ENCODE measurements around the gene GRIN1. TPM values are rescaled to one million over a fixed set of nuclear protein-coding genes. Genes with fewer than 3 reads are reported as not detected.

Gene GRIN1
- total RNA-seq, 4 donors from 2014 or later, result not detected

DNA sequence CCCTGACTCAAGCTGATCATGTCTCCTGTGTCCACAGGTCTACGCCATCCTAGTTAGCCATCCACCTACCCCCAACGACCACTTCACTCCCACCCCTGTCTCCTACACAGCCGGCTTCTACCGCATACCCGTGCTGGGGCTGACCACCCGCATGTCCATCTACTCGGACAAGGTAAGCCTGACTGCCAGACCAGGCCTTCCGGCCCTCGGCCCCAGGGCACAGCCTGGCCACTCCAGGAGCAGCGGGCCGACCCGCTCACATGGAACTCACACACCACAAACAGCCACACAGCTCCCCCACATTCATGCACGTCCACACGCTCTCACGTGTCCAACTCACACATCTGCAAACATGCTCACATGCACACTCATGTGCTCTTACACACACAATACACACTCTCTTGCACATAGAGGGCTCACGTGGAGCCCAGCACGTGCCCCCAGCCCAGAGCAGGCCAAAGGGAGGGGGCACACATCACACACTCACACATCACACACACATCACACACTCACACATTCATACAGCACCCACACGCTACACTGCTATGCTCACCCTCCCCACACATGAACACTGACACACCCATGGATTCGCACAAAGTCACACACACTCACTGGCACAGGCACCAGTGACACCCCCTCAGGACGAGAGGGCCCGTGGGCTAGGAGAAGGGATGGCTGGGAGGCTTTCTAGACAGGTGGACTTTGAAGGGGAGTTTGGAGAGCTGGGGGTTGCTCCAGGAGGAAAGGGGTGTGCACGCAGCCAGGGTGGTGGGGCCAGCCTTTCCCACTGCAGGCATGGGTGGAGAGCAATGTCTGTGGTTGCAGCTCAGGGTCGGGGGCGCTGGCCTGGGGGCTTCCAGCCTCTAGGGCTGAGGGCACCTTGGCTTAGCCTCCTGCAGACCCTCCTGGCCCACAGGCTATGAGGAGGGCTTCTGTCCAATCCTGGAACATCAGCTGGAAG, 3.3 kb downstream of the GRIN1 start:
- peaks cover 0 to 22% of the 10 kb centered on the region in 2 donors for H3K27me3 ChIP-seq
- H3K4me3 ChIP-seq, result no peak overlapping the region
- no peaks in the 10 kb centered on the region for H3K9me3 ChIP-seq
- H3K36me3 ChIP-seq, result no peaks in the 10 kb centered on the region
- H3K27ac ChIP-seq, result no peak overlapping the region
- peaks cover 0 to 5% (median 3%) of the 10 kb centered on the region in 4 donors for H3K4me1 ChIP-seq
- DNase-seq, result no peak
- no peak for TF ChIP-seq POLR2A (IDR thresholded peaks at IDR 0.05)
- TF ChIP-seq, protein P1, sequence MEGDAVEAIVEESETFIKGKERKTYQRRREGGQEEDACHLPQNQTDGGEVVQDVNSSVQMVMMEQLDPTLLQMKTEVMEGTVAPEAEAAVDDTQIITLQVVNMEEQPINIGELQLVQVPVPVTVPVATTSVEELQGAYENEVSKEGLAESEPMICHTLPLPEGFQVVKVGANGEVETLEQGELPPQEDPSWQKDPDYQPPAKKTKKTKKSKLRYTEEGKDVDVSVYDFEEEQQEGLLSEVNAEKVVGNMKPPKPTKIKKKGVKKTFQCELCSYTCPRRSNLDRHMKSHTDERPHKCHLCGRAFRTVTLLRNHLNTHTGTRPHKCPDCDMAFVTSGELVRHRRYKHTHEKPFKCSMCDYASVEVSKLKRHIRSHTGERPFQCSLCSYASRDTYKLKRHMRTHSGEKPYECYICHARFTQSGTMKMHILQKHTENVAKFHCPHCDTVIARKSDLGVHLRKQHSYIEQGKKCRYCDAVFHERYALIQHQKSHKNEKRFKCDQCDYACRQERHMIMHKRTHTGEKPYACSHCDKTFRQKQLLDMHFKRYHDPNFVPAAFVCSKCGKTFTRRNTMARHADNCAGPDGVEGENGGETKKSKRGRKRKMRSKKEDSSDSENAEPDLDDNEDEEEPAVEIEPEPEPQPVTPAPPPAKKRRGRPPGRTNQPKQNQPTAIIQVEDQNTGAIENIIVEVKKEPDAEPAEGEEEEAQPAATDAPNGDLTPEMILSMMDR (IDR thresholded peaks at IDR 0.05), result no peak

DNA sequence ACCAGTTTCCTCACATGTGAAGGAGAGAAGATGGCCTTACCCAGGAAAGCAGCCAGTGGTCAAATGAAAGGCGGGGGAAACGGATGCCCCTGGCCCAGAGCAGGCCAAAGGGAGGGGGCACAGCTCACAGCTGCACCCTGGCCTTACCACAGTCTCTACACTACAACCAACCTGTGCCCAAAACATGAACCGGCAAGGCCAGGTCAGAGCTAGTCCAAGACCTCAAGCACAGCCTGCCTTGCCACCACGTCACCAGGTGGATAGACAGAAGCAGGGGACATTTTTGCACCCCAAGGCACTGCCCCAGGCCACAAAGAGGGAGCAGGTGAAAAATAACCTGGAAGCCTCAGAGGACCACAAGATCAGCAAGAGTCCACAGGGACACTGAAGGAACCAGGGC, 4.5 kb downstream of the GRIN1 start:
- Histone ChIP-seq H3K4me1 (peaks cover 0 to 5% (median 3%) of the 10 kb centered on the region in 4 donors), H3K27me3 (peaks cover 0 to 11% of the 10 kb centered on the region in 2 donors), H3K4me3 (no peak overlapping the region), H3K9me3 (no peaks in the 10 kb centered on the region), H3K27ac (no peak overlapping the region), H3K36me3 (no peaks in the 10 kb centered on the region)
- TF ChIP-seq POLR2A (IDR thresholded peaks at IDR 0.05), result no peak
- TF ChIP-seq, protein P1 (IDR thresholded peaks at IDR 0.05), result no peak
- DNase-seq, result no peak

DNA sequence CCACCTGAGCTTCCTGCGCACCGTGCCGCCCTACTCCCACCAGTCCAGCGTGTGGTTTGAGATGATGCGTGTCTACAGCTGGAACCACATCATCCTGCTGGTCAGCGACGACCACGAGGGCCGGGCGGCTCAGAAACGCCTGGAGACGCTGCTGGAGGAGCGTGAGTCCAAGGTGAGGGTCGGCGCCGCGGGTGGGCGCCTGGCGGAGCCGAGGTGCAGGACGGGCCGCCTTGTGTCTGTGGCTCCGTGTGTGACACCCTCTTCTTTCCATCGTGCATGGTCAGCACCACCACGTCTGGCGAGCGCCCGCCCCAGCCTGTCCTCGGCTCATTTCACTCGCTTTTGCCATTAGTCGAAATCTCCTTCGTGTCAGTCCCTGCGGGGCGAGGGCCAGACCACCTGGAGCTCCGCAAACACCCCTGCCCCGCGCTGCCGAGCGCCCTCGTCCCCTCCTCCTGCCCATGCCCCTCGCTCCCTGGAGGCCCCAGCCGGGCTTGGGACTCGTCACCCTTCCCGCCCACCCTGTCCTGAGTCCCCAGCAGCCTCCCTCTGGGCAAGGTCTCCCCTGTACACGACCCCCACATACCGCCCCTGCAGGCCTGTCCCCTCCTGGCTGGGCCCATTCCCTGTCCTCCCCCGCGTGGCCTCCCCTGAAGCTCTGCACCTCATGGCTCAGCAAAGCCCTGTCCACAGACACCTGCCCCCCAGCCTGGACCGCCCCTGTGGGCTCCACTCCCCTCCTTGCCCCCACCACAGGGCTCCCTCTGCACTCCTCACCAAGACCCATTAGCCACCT, 7.0 kb downstream of the GRIN1 start:
- Histone ChIP-seq H3K4me1 (no peaks in the 10 kb centered on the region), H3K9me3 (no peaks in the 10 kb centered on the region), H3K27me3 (peaks cover 0 to 3% of the 10 kb centered on the region in 2 donors), H3K27ac (no peak overlapping the region), H3K36me3 (no peaks in the 10 kb centered on the region), H3K4me3 (no peak overlapping the region)
- DNase-seq, result no peak
- TF ChIP-seq, protein P1 (IDR thresholded peaks at IDR 0.05), result no peak
- no peak for TF ChIP-seq POLR2A (IDR thresholded peaks at IDR 0.05)

DNA sequence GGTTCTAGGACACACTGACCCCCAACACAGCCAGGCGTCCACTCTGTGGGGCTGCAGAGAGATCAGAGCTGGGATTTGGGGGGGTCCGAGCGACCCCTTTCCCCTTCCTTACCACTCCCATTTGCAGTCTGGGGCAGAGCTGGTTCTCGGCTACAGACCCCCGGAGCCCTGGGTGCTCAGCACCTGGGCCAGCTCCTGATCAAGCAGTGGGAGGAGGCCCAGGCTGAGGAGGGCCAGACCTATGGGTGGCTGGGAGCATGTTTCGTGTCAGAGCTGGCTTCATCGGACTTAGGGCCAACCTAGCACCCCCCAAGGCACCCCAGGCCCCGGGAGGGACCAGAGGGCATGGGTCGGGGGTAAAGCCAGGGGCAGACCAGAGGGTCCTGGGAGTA, 7.6 kb downstream of the GRIN1 start:
- no peak for DNase-seq
- Histone ChIP-seq H3K4me1 (no peaks in the 10 kb centered on the region), H3K27me3 (no peaks in the 10 kb centered on the region), H3K27ac (no peak overlapping the region), H3K36me3 (no peaks in the 10 kb centered on the region), H3K4me3 (no peak overlapping the region), H3K9me3 (no peaks in the 10 kb centered on the region)
- TF ChIP-seq, protein P1 (IDR thresholded peaks at IDR 0.05), result no peak
- no peak for TF ChIP-seq POLR2A (IDR thresholded peaks at IDR 0.05)

DNA sequence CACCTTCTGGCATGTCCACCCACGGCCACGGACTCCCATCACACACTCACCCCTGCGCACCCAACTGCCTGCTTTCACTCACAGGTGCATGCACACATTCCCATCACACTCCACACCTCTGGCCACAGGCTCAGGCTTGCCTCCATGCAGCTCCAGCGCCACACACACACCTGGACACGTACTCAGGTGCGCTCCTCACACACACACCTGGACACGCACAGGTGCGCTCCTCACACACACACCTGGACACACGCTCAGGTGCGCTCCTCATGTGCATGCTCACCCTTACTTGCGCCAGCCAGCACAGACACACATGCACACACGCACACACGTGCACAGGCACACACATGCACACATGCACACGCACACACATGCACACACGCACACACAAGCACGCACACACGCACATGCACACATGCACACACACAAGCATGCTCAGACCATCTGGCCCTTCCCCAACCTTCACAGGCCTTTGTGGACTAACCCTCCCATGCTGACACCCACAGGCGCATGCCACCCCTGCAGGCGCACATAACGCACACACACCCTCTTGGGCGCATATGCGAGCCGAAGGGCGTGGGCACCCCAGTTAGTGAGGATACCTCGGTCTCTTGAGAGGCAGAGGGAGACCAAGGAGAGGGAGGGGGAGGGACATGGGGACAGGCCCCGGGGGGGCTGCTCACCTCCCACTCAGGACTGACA, 8.3 kb downstream of the GRIN1 start:
- Histone ChIP-seq H3K4me1 (no peaks in the 10 kb centered on the region), H3K27ac (no peak overlapping the region), H3K9me3 (no peaks in the 10 kb centered on the region), H3K36me3 (no peaks in the 10 kb centered on the region), H3K4me3 (no peak overlapping the region), H3K27me3 (no peaks in the 10 kb centered on the region)
- DNase-seq, result no peak
- no peak for TF ChIP-seq POLR2A (IDR thresholded peaks at IDR 0.05)
- TF ChIP-seq, protein P1 (IDR thresholded peaks at IDR 0.05), result no peak

Measured in Peyer's patch (tissue), 4 donors.